Calu3 (cell line): ENCODE data around the gene CSHL1. TPM values are rescaled to one million over a fixed set of nuclear protein-coding genes. Genes with fewer than 3 reads are reported as not detected.

Experiments
- BruUV-seq: library from RNA; stranded (reverse); fragments of 400-500 nt; replicated peaks from 2 replicates; lab custom pipeline; 2021; lab: Mats Ljungman, UMichigan
- CTCF ChIA-PET: fragments of 300-600 bp; sonication (Branson Sonifier 250); formaldehyde crosslinking; loops from one replicate; lab custom pipeline; 2022; ENCODE audit warnings: antibody characterized with exemption; lab: Charles Lee
- DNase-seq: peaks from one replicate; pipeline ENCODE4 v3.0.0; 2022
- H3K27ac Mint-ChIP-seq: one replicate; pipeline ENCODE4 v1.8.0; 2022; ENCODE audit warnings: mixed read lengths; ENCODE audit not compliant: unreplicated experiment
- H3K27me3 Mint-ChIP-seq: one replicate; pipeline ENCODE4 v1.8.0; 2022; ENCODE audit warnings: mixed read lengths; ENCODE audit not compliant: unreplicated experiment
- H3K36me3 Mint-ChIP-seq: one replicate; pipeline ENCODE4 v1.8.0; 2022; ENCODE audit warnings: mild to moderate bottlenecking, moderate library complexity, mixed read lengths; ENCODE audit not compliant: insufficient read depth, unreplicated experiment
- H3K4me1 Mint-ChIP-seq: one replicate; pipeline ENCODE4 v1.8.0; 2022; ENCODE audit warnings: mild to moderate bottlenecking, low read depth, mixed read lengths; ENCODE audit not compliant: unreplicated experiment
- H3K4me3 Mint-ChIP-seq: one replicate; pipeline ENCODE4 v1.8.0; 2022; ENCODE audit warnings: mild to moderate bottlenecking, low read depth, moderate library complexity, mixed read lengths; ENCODE audit not compliant: unreplicated experiment
- H3K9me3 Mint-ChIP-seq: one replicate; pipeline ENCODE4 v1.8.0; 2022; ENCODE audit warnings: low read depth, mixed read lengths; ENCODE audit not compliant: unreplicated experiment
- CTCF ChIP-seq: fragments of 200-600 bp; IDR thresholded peaks from one replicate; pipeline ENCODE4 v1.8.0; 2022; ENCODE audit warnings: antibody characterized with exemption; ENCODE audit not compliant: unreplicated experiment
- intact Hi-C: fragments of 100-400 bp; cut with micrococcal nuclease; formaldehyde crosslinking; loops from one replicate; pipeline ENCODE4 v1.10.0; 2022; ENCODE audit not compliant: unreplicated experiment
- total RNA-seq: library from RNA; stranded (reverse); gene quantifications from 2 replicates; pipeline ENCODE4 v1.2.3, GENCODE V29; 2022

The CSHL1 gene
- total RNA-seq, 1 experiment from 2014 or later: not detected

- Mint-ChIP-seq H3K36me3 (no peaks in the 10 kb centered on the region), H3K27ac (no peak overlapping the region), H3K27me3 (peaks cover 21% of the 10 kb centered on the region), H3K4me3 (no peak overlapping the region), H3K9me3 (no peaks in the 10 kb centered on the region), H3K4me1 (no peaks in the 10 kb centered on the region)
- no peak for DNase-seq
- CTCF ChIA-PET: interaction anchor here (2.3 kb wide), 1 partner anchor 30 kb away, joined by 11 read pairs; the partner anchor contains the start of gene GH1
- intact Hi-C loops: loop anchor here (2.0 kb wide), 1 partner anchor 31 kb away; the partner anchor contains the start of gene GH1
- no peak for TF ChIP-seq CTCF
- no TSS peak for BruUV-seq
Observed at GRCh38 chr17:63949576-63950250, 38.7 kb upstream of the CSHL1 start.

GRCh38 chr17:63948521-63948920 is 37.5 kb upstream of the CSHL1 start:
- H3K4me3 Mint-ChIP-seq: no peak overlapping the region
- CTCF ChIA-PET: interaction anchor here (0.5 kb wide), 1 partner anchor 199 kb away, joined by 4 read pairs; no protein-coding TSS in a partner anchor
- intact Hi-C loops: no loop called here
- H3K36me3 Mint-ChIP-seq: no peaks in the 10 kb centered on the region
- peaks cover 11% of the 10 kb centered on the region for H3K27me3 Mint-ChIP-seq
- no peak for TF ChIP-seq CTCF
- H3K27ac Mint-ChIP-seq: no peak overlapping the region
- H3K4me1 Mint-ChIP-seq: no peaks in the 10 kb centered on the region
- DNase-seq: no peak
- BruUV-seq: no TSS peak
- H3K9me3 Mint-ChIP-seq: no peaks in the 10 kb centered on the region

GRCh38 chr17:63947711-63948330 is 36.8 kb upstream of the CSHL1 start:
- H3K4me1 Mint-ChIP-seq: no peaks in the 10 kb centered on the region
- no peak overlapping the region for H3K4me3 Mint-ChIP-seq
- no peak for DNase-seq
- H3K27ac Mint-ChIP-seq: no peak overlapping the region
- TF ChIP-seq CTCF: no peak
- no peaks in the 10 kb centered on the region for H3K36me3 Mint-ChIP-seq
- no TSS peak for BruUV-seq
- CTCF ChIA-PET: interaction anchor here (1.3 kb wide), 1 partner anchor 78 kb away, joined by 5 read pairs; no protein-coding TSS in a partner anchor
- intact Hi-C loops: no loop called here
- H3K27me3 Mint-ChIP-seq: peaks cover 17% of the 10 kb centered on the region
- no peaks in the 10 kb centered on the region for H3K9me3 Mint-ChIP-seq

- H3K9me3 Mint-ChIP-seq: no peaks in the 10 kb centered on the region
- no peaks in the 10 kb centered on the region for H3K36me3 Mint-ChIP-seq
- peaks cover 25% of the 10 kb centered on the region for H3K27me3 Mint-ChIP-seq
- no TSS peak for BruUV-seq
- CTCF ChIA-PET: interaction anchor here (0.6 to 1.3 kb wide), 5 partner anchors 44 to 482 kb away, joined by 3 to 5 read pairs (median 3); no protein-coding TSS in a partner anchor
- no peak overlapping the region for H3K27ac Mint-ChIP-seq
- no peak overlapping the region for H3K4me3 Mint-ChIP-seq
- TF ChIP-seq CTCF: peak; percentile 66
- intact Hi-C loops: no loop called here
- no peaks in the 10 kb centered on the region for H3K4me1 Mint-ChIP-seq
- peak; percentile 62 for DNase-seq
Observed at GRCh38 chr17:63946440-63947363, 35.6 kb upstream of the CSHL1 start.
